NCI-H2171 treated with DMSO at 0.1 percent for 48 hours (cell line): ENCODE measurements around the gene POLD1.
A peak's percentile ranks its signal among the peaks of the same experiment; 100 is the strongest.
"Not testable (repeated sequence)": the region's sequence is repeated elsewhere in the genome, so short reads cannot be mapped to it uniquely, and the experiment has no call there.

Experiments used
- DNase-seq: peaks from one replicate; lab custom pipeline; 2025; lab: John Stamatoyannopoulos, UW

POLD1 gene

DNA sequence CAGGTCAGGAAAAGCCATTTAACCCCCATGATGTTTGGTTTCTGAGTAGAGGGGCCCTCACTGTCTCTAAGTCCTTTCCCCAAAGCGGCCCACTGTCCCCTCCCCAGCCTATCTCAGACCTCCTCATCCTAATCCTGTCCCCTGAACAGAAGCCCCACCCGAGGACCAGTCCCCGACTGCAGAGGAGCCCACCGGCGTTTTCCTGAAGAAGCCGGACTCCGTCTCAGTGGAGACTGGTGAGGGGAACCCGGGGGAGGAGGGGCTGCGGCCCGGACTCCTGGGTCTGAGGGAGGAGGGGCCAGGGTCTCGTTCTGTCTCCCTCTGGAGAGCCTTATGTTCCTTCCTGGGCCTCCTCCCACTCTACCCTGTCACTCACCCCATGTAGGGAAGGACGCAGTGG lies 51.5 kb downstream of the POLD1 start:
- no peak for DNase-seq

DNA sequence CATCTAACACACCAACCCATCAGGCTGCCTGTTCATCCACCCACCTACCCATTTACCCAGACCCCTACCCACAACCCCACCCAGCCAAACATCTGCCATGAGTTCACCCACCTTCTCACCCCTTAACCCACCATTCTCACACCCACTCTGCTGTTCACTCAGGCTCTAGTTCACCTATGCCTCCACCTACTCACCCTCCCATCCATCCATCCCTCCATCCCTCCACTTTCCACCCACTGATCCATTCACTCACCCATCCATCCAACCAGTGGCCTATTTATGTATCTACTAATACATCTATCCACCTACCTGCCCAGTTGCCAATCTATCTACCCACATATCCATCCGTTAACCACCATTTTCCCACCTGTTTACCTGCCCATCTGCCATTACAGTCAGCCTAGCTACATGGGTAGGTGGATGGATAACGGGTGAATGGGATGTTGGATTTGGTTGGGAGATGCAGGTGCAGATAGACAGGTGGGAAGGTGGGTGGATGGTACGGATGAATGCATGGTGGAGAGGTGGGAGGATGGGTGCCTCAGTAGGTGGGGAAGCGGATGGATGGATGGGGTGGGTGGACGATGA lies 53.8 kb downstream of the POLD1 start:
- DNase-seq: no peak

GRCh38 chr19:50439130-50439529 lies 55.0 kb downstream of the POLD1 start:
- DNase-seq: not testable (repeated sequence)

DNA sequence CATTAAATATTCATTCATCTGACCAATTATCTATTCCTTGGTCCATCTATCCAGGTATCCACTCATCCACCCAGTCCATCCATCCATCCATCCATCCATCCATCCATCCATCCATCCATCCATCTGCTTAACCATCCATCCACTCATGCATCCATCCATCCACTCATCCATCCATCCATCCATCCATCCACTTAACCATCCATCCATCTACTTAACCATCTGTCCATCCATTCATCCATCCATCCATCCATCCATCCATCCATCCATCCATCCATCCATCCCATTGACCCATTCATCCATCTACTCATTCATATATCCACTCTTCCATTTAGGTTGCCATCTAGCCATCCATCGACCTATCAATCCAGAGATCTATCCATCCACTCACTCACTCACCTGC lies 59.9 kb downstream of the POLD1 start:
- no peak for DNase-seq

DNA sequence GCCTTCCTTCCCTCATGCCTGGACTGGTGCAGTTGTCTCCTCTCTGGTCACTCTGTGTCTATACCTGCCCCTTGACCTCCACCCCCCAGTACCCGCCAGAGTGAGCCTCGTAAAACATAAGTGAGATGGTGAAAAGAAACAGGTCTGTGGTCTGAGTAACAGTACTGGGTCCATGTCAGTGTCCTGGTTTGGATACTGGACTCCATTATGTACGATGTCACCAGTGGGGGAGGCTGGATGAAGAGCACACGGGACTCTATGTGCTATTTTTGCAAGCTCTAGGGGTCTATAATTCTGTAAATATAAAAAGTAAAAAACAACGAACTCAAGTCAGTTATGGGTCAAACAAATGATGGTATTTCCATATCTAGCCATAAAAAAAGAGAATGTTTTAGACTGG lies 62.9 kb downstream of the POLD1 start:
- no peak for DNase-seq

DNA sequence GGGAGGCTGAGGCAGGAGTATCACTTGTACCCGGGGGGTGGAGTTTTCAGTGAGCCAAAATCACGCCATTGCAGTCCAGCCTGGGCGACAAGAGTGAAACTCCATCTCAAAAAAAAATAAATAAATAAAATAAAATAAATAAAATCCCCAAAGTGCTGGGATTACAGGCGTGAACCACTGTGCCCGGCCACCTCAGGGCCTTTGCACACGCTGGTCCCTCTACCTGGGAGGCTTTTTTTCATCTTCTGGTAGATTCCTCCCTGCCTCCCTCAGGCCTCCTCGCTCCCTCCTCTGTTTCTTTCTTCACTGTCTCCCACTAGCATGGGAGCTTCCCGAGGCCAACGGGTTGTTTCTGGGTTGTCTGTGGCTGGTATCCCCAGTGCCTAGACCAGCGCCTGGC lies 63.6 kb downstream of the POLD1 start:
- no peak for DNase-seq

GRCh38 chr19:50449236-50449899 lies 65.2 kb downstream of the POLD1 start:
- DNase-seq: no peak

GRCh38 chr19:50450369-50451222 lies 66.4 kb downstream of the POLD1 start:
- DNase-seq: no peak

- no peak for DNase-seq
These were observed 67.0 kb downstream of the POLD1 start for GRCh38 chr19:50451223-50451534.

DNA sequence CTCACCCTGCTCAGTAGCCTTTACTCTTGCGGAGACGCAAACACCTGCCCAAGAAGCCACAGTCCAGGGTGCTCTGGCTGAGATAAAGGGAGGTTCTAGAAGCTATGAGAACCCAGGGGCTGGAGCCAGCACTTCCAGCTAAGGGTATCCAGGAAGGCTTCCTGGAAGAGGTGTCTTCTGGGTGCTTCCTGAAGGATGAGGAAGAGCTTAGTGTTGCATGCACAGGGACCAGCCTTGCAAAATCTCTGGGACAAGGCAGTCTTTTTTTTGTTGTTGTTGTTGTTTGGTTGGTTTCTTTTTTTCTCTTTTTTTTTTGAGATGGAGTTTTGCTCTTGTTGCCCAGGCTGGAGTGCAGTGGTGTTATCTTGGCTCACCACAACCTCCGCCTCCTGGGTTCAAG lies 69.1 kb downstream of the POLD1 start:
- no peak for DNase-seq

- no peak for DNase-seq
These were observed 71.8 kb downstream of the POLD1 start for GRCh38 chr19:50455992-50456391.

DNA sequence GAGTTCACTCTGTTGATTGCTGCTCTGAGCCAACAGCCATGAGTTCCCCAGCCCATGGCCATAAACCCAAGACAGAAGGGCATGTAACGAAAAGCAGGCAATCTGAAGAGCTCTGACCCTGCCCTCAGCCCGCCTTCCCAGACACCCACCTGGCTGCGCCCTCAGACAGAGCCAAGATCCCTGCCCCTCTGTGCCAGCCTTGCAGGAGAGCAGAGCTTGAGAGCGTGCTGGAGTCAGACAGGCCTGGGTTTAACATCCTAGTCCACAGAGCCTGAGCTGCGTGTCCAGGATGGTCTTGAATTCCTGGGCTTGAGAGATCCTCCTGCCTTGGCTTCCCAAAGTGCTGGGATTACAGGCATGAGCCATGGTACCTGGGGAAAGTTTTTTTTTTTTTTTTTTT lies 73.2 kb downstream of the POLD1 start:
- DNase-seq: no peak

DNA sequence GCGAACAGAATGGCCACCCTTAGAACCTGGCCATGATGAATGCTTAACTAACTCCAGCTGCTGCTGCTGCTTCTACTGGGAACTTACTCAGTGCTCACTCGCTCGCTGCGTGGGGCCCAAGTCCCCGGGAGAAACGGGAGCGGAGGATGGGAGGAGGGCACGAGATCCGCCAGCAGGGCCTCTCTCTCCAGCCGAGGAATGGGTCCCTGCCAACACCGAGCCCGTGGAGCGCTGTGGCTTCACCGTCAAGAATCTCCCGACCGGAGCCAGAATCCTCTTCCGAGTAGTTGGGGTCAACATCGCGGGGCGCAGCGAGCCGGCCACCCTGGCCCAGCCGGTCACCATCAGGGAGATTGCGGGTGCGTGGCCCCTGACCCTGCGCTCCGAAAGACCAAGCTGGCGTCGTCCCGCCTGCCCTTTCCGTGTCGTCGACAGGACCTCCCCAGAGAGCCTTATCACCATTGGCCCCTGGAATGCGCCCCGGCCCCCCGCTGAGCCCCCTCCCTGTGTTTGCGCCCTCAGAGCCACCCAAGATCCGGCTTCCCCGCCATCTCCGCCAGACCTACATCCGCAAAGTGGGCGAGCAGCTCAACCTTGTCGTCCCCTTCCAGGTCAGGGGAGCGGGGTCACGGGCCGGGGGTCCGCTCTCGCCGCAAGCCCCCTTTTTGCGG lies 74.4 kb downstream of the POLD1 start:
- DNase-seq: no peak

- DNase-seq: no peak
These were observed 74.9 kb downstream of the POLD1 start for GRCh38 chr19:50459067-50459456.

- no peak for DNase-seq
These were observed 75.5 kb downstream of the POLD1 start for GRCh38 chr19:50459638-50460037.

GRCh38 chr19:50460161-50460765 lies 76.1 kb downstream of the POLD1 start:
- no peak for DNase-seq

GRCh38 chr19:50461066-50461875 lies 77.1 kb downstream of the POLD1 start:
- DNase-seq: peak; percentile 64

DNA sequence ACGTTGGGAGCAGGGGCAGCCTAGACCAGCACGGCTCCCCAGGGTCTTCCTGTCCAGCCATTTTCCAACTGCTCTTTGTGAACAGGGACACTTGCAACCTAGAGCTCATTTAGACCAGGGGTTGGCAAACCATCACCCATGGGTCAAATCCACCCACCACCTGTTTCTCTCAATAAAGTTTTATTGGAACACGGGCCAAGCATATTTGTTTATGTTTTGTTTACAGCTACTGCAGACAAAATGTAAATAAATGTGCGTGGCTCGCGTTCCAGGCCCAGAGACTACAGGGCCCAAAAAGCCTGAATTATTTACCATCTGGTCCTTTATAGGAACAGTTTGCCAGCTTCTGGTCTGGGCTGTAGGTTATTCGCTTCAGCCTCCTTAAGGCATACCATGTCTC lies 78.8 kb downstream of the POLD1 start:
- DNase-seq: no peak

- no peak for DNase-seq
These were observed 80.2 kb downstream of the POLD1 start for GRCh38 chr19:50464348-50464747.

DNA sequence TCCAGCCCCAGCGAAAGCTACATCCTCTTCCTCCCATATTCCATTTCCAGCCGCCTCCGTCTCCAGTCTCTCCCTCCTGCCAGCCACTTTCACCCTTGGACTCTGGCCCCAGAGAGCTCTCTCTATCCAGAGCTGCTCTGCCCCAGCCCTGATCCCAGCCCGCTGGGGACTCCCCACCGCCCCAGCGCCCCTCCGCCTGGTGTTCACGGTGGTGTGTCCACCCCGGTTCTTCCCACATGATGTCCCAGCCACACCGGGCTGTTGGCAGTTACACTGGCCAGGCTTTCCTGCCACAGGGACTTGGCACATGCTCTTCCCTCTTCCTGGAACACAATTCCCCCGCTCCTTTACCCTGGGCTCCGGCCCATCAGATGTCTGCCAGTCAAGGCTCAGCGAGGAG lies 80.9 kb downstream of the POLD1 start:
- DNase-seq: no peak

GRCh38 chr19:50465986-50466705 lies 82.0 kb downstream of the POLD1 start:
- DNase-seq: no peak
